K562 (cell line): ENCODE results near the gene ROM1. TPM values are rescaled to one million over a fixed set of nuclear protein-coding genes. Genes with fewer than 3 reads are reported as not detected.
A peak's percentile ranks its signal among the peaks of the same experiment; 100 is the strongest.

Experiments
- CTCFL ChIP-seq: IDR thresholded peaks from 2 replicates; pipeline ENCODE4 v1.6.1; 2011; ENCODE audit warnings: borderline replicate concordance, low read depth, mild to moderate bottlenecking, moderate library complexity, low read length; ENCODE audit not compliant: insufficient read depth, poor library complexity, severe bottlenecking
- FOS ChIP-seq: IDR thresholded peaks from 3 replicates; pipeline ENCODE4 v1.6.1; 2011; ENCODE audit not compliant: insufficient read length; ENCODE audit errors: extremely low read depth
- FOXA1 ChIP-seq: fragments of 450-650 bp; IDR thresholded peaks from 2 replicates; pipeline ENCODE4 v1.6.1; 2016; ENCODE audit warnings: mild to moderate bottlenecking, borderline replicate concordance
- HNRNPLL ChIP-seq: fragments of 200-400 bp; formaldehyde crosslinking; IDR thresholded peaks from 2 replicates; pipeline ENCODE4 v1.6.1; 2017; ENCODE audit warnings: low read length, low read depth, mild to moderate bottlenecking; ENCODE audit not compliant: poor library complexity, severe bottlenecking
- SMARCE1 ChIP-seq: fragments of 450-650 bp; IDR thresholded peaks from 2 replicates; pipeline ENCODE4 v1.7.1; 2016; ENCODE audit warnings: mild to moderate bottlenecking
- XRCC4 ChIP-seq: IDR thresholded peaks from one replicate; pipeline ENCODE4 v1.6.1; 2011; ENCODE audit not compliant: insufficient read depth, insufficient read length; ENCODE audit errors: extremely low read depth
- ZKSCAN8 ChIP-seq: fragments of 200-800 bp; sonication (Bioruptor generic); IDR thresholded peaks from 2 replicates; pipeline ENCODE4 v1.6.1; 2016; ENCODE audit warnings: missing genetic modification characterization, missing compliant biosample characterization
- ZNF398 ChIP-seq: fragments of 250-450 bp; sonication (Bioruptor Pico); IDR thresholded peaks from 2 replicates; pipeline ENCODE4 v1.8.0; 2021; ENCODE audit warnings: moderate library complexity, mild to moderate bottlenecking, inconsistent platforms
- ZNF431 ChIP-seq: sonication (generic); formaldehyde crosslinking; IDR thresholded peaks from 2 replicates; pipeline ENCODE4 v1.8.0; 2022; ENCODE audit warnings: mild to moderate bottlenecking, missing genetic modification reagents
- ZNF449 ChIP-seq: fragments of 250-450 bp; sonication (Bioruptor Pico); IDR thresholded peaks from 2 replicates; pipeline ENCODE4 v1.8.0; 2022; ENCODE audit warnings: moderate library complexity, mild to moderate bottlenecking, inconsistent platforms
- ZNF57 ChIP-seq: fragments of 450-650 bp; formaldehyde crosslinking; IDR thresholded peaks from 2 replicates; pipeline ENCODE4 v1.4.0; 2020; ENCODE audit warnings: mild to moderate bottlenecking, moderate library complexity
- ZNF639 ChIP-seq, 2 experiments: fragments of 200-800 bp in 1 of 2; sonication (Bioruptor generic) in 1 of 2; sonication (generic) in 1 of 2; formaldehyde crosslinking in 1 of 2; IDR thresholded peaks in 1 of 2; conservative IDR thresholded peaks in 1 of 2; 2 replicates each; pipeline versions ENCODE4 v1.5.0 to v1.6.1; 2016 to 2020; ENCODE audit warnings: missing compliant biosample characterization in 1 of 2, missing genetic modification characterization in 1 of 2, missing genetic modification reagents in 1 of 2
- ZNF668 ChIP-seq: fragments of 250-450 bp; sonication (Bioruptor Pico); IDR thresholded peaks from 2 replicates; pipeline ENCODE4 v1.8.0; 2022; ENCODE audit warnings: mild to moderate bottlenecking, inconsistent platforms
- polyA plus RNA-seq, 8 experiments: library from polyadenylated mRNA; depleted of rRNA in 4 of 8; stranded (reverse) in 5 of 8; unstranded in 3 of 8; fragments of >200 nt; fragmentation: Nextera tagmentation in 2 of 8; fragmentation: Illumina TruSeq in 1 of 8; extraction: Ambion mirVana in 2 of 8; extraction: Trizol in 1 of 8; gene quantifications; 2 replicates each; pipeline versions ENCODE4 v1.2.1 to v1.2.3, GENCODE V29; 2011 to 2014; ENCODE audit warnings: inconsistent platforms in 1 of 8, missing spikeins in 1 of 8
- total RNA-seq, 7 experiments: library from RNA; depleted of rRNA in 6 of 7; stranded (reverse); fragments of >200 nt in 6 of 7; fragmentation: Illumina TruSeq in 2 of 7; extraction: Trizol in 2 of 7; gene quantifications; 2 replicates each; pipeline versions ENCODE4 v1.2.1 to v1.2.3, GENCODE V29; 2011 to 2021; ENCODE audit warnings: low replicate concordance in 1 of 7
- TF ChIP-seq, protein P1 (sequence below): IDR thresholded peaks from 3 replicates; pipeline ENCODE4 v1.6.1; 2011; ENCODE audit warnings: borderline replicate concordance, mild to moderate bottlenecking, moderate library complexity; ENCODE audit not compliant: insufficient read length; ENCODE audit errors: extremely low read depth

The ROM1 gene
- total and polyA plus RNA-seq, 9 of the 15 experiments (the other 6 are each of a cell fraction or from before 2014, with no cell fraction given) = 0.75 to 4.0 (median 2.6) TPM

DNA sequence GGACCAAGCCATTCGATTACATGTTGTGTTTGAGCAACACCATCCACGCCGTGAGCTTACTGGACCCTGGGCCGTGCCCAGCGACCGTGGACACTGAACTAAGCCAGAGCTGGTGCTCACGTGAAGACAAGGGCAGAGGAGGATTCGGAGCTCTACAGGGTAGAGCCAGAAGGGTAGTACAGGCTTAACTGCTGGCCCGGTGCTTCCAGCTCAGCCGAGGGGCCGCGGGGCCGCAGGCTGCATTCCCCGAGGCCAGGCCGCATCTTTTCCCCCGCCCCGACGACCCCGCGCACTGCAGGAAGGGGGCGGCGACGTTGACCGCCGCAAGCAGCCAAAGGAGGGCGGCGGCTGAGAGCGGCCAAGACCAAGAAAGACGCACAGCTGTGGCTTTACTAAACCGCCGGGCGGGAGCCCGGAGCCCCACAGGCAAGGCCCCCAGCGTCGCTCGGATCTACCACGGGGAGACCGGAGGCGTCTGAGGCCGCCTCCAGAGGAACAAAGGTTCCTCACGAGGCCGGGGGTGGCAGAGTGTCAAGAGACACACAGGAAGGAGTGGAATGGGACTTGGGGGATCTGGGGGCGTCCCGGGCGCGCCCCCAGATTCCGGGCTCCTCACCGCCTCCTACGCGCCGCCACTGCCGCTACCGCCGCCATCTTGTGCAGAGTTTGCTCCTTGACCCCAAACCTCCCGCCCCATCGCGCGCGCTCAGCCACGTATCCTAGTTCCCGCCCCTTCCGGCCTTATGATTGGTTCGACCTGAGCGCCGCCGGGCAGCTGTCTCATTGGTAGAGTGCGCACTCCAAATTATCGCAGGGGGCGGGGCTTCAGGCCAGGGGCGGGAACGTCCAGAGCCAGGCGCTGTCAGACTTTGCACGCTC lies 33.1 kb downstream of the ROM1 start, which contains the start of gene GANAB (continued):
- TF ChIP-seq ZNF449 (no peak), CTCFL (no peak), ZNF57 (no peak), ZKSCAN8 (CRISPR knock-in tag) (no peak), HNRNPLL (peak; percentile 62), FOS (peak; percentile 62), ZNF398 (CRISPR knock-in tag) (no peak), ZNF639 (CRISPR knock-in tag; conservative IDR thresholded peaks at IDR 0.05 in 1 of 2, IDR thresholded peaks at IDR 0.05 in 1 of 2) (no peak), XRCC4 (no peak), ZNF431 (CRISPR knock-in tag) (no peak), ZNF668 (CRISPR knock-in tag) (no peak), SMARCE1 (no peak), FOXA1 (no peak)
- TF ChIP-seq, protein P1, sequence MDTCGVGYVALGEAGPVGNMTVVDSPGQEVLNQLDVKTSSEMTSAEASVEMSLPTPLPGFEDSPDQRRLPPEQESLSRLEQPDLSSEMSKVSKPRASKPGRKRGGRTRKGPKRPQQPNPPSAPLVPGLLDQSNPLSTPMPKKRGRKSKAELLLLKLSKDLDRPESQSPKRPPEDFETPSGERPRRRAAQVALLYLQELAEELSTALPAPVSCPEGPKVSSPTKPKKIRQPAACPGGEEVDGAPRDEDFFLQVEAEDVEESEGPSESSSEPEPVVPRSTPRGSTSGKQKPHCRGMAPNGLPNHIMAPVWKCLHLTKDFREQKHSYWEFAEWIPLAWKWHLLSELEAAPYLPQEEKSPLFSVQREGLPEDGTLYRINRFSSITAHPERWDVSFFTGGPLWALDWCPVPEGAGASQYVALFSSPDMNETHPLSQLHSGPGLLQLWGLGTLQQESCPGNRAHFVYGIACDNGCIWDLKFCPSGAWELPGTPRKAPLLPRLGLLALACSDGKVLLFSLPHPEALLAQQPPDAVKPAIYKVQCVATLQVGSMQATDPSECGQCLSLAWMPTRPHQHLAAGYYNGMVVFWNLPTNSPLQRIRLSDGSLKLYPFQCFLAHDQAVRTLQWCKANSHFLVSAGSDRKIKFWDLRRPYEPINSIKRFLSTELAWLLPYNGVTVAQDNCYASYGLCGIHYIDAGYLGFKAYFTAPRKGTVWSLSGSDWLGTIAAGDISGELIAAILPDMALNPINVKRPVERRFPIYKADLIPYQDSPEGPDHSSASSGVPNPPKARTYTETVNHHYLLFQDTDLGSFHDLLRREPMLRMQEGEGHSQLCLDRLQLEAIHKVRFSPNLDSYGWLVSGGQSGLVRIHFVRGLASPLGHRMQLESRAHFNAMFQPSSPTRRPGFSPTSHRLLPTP = no peak
